HG02759 (cell line): Measurements from ENCODE around the gene SYN1.

Experiments
- ATAC-seq: cut with Tn5 transposase; IDR thresholded peaks from one replicate; pipeline ENCODE4 v1.9.1; 2021; ENCODE audit warnings: mild to moderate bottlenecking, moderate library complexity; ENCODE audit not compliant: unreplicated experiment

Gene SYN1

GRCh38 chrX:47574076-47574546 lies 45.5 kb downstream of the SYN1 start:
- ATAC-seq = no peak

- no peak for ATAC-seq
These were observed 46.1 kb downstream of the SYN1 start for GRCh38 chrX:47573341-47574075.

- ATAC-seq = no peak
These were observed 46.8 kb downstream of the SYN1 start for GRCh38 chrX:47572773-47573340.

- ATAC-seq = no peak
These were observed 47.8 kb downstream of the SYN1 start for GRCh38 chrX:47571896-47572295.

- ATAC-seq = no peak
These were observed 48.4 kb downstream of the SYN1 start for GRCh38 chrX:47571215-47571614.

GRCh38 chrX:47570794-47571193 lies 48.9 kb downstream of the SYN1 start:
- no peak for ATAC-seq

- no peak for ATAC-seq
These were observed 50.9 kb downstream of the SYN1 start for GRCh38 chrX:47568656-47569295.

GRCh38 chrX:47566841-47567240 lies 52.8 kb downstream of the SYN1 start:
- ATAC-seq = no peak

GRCh38 chrX:47564438-47565085 lies 55.1 kb downstream of the SYN1 start:
- no peak for ATAC-seq

GRCh38 chrX:47563801-47564315 lies 55.8 kb downstream of the SYN1 start:
- no peak for ATAC-seq

GRCh38 chrX:47562615-47563243 lies 56.9 kb downstream of the SYN1 start:
- ATAC-seq = no peak

GRCh38 chrX:47561659-47562151 lies 58.0 kb downstream of the SYN1 start:
- ATAC-seq = no peak

GRCh38 chrX:47560934-47561658 lies 58.6 kb downstream of the SYN1 start, which contains the start of gene ARAF:
Gene ARAF (plus strand): TSS chrX:47561205. CDS start chrX:47562968, 1,763 bp downstream.
- peak; percentile 91 for ATAC-seq

GRCh38 chrX:47560179-47560933 lies 59.3 kb downstream of the SYN1 start:
- ATAC-seq = no peak

GRCh38 chrX:47558436-47558835 lies 61.2 kb downstream of the SYN1 start:
- no peak for ATAC-seq

GRCh38 chrX:47556045-47556623 lies 63.5 kb downstream of the SYN1 start:
- ATAC-seq = peak; percentile 85

- ATAC-seq = no peak
These were observed 76.2 kb downstream of the SYN1 start for GRCh38 chrX:47543496-47543895.

- no peak for ATAC-seq
These were observed 78.7 kb downstream of the SYN1 start for GRCh38 chrX:47540754-47541538.
